Transverse colon (tissue), 4 donors: ENCODE data around the gene ANAPC16. TPM values are rescaled to one million over a fixed set of nuclear protein-coding genes. Genes with fewer than 3 reads are reported as not detected.
A peak's percentile ranks its signal among the peaks of the same experiment; 100 is the strongest.

Experiments used
- DNase-seq: peaks from one replicate; pipeline ENCODE4 v3.0.0-alpha.2; 2019
- H3K27ac ChIP-seq, 4 donors: fragments of 200-600 bp; sonication (generic); 2 replicates each; pipeline ENCODE4 v1.5.1; 2016 to 2018; ENCODE audit warnings: inconsistent platforms in 4 of 4
- H3K27me3 ChIP-seq: fragments of 200-600 bp; sonication (generic); 2 replicates; pipeline ENCODE4 v1.5.1; 2017; ENCODE audit warnings: inconsistent platforms
- H3K36me3 ChIP-seq, 4 donors: fragments of 200-600 bp; sonication (generic); 2 replicates each; pipeline ENCODE4 v1.5.1; 2017 to 2019; ENCODE audit warnings: inconsistent platforms in 4 of 4
- H3K4me1 ChIP-seq, 4 donors: fragments of 200-600 bp; sonication (generic); 2 replicates each; pipeline ENCODE4 v1.5.1; 2017 to 2020; ENCODE audit warnings: inconsistent platforms in 4 of 4
- H3K4me3 ChIP-seq, 4 donors: fragments of 200-600 bp; sonication (generic); 1 replicate in 1 of 4; 2 replicates in 3 of 4; pipeline versions ENCODE4 v1.5.1 to v1.6.1; 2017 to 2019; ENCODE audit warnings: inconsistent platforms in 4 of 4
- H3K9me3 ChIP-seq, 2 donors: fragments of 200-600 bp; sonication (generic); 2 replicates each; pipeline ENCODE4 v1.5.1; 2017 to 2019; ENCODE audit warnings: inconsistent platforms in 2 of 2
- EP300 ChIP-seq: sonication (generic); formaldehyde crosslinking; IDR thresholded peaks from one replicate; pipeline ENCODE4 v1.6.1; 2017; ENCODE audit warnings: antibody characterized with exemption, low read depth
- POLR2A ChIP-seq: fragments of 450-650 bp; IDR thresholded peaks from one replicate; pipeline ENCODE4 v1.6.1; 2016; ENCODE audit warnings: antibody characterized with exemption, mild to moderate bottlenecking, moderate library complexity
- POLR2AphosphoS5 ChIP-seq, 3 donors: sonication (generic); formaldehyde crosslinking; IDR thresholded peaks; one replicate each; pipeline ENCODE4 v1.6.1; 2016; ENCODE audit warnings: antibody characterized with exemption in 3 of 3
- WGBS, 2 donors: methylation state at CpG; one replicate each; pipeline ENCODE4 v1.1.5; 2018; ENCODE audit warnings: low coverage in 1 of 2; 5-methylcytosine and 5-hydroxymethylcytosine counted together
- in situ Hi-C, 4 donors: fragments of 200-750 bp; cut with MboI; loops; one replicate each; pipeline versions ENCODE4 v1.15.0 to v1.15.1; 2017; ENCODE audit warnings: low sequenced_read_pairs in 3 of 4, low pct_ligation_motif_present in 1 of 4, low pct_unique_long_range_greater_than_20kb in 1 of 4
- intact Hi-C: fragments of 100-400 bp; cut with DNase I; formaldehyde crosslinking; loops from one replicate; pipeline ENCODE4 v1.15.1; 2023; ENCODE audit warnings: low total_unique reads
- total RNA-seq, 4 donors: library from RNA; depleted of rRNA; stranded (reverse); fragments of >200 nt; gene quantifications; one replicate each; pipeline ENCODE4 v1.1.0, GENCODE V29; 2016
- TF ChIP-seq, protein P1 (sequence below), 5 experiments: fragments of 200-600 bp in 3 of 5; fragments of 450-650 bp in 2 of 5; sonication (generic) in 3 of 5; IDR thresholded peaks; 1 replicate in 2 of 5; 2 replicates in 3 of 5; pipeline ENCODE4 v1.5.1; 2016 to 2017; ENCODE audit warnings: antibody characterized with exemption in 5 of 5, inconsistent platforms in 3 of 5, mild to moderate bottlenecking in 2 of 5, moderate library complexity in 1 of 5

Gene ANAPC16
- total RNA-seq, 4 donors from 2014 or later: 57.6 to 77.4 (median 65.5) TPM

DNA sequence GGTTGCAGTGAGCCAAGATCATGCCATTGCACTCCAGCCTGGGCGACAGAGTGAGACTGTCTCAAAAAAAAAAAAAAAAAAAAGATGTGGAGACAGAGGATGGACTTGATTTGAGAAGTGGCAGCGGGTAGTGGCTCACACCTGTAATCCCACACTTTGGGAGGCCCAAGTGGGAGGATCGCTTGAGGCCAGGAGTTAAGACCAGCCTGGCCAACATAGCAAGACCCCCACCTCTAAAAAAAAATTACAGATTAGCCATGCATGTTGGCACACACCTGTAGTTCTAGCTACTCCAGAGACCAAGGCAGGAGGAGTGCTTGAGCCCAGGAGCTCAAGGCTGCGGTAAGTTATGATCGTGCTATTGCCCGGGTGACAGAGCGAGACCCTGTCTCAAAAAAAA lies 24.6 kb downstream of the ANAPC16 start:
- in situ Hi-C loops: loop anchor here in 2 of 4 donors (10.0 to 25.0 kb wide), 2 partner anchors 94 to 97 kb away; no protein-coding TSS in a partner anchor
- no peak overlapping the region for H3K4me3 ChIP-seq
- H3K4me1 ChIP-seq: peaks cover 26 to 35% (median 30%) of the 10 kb centered on the region in 4 donors
- TF ChIP-seq POLR2A: no peak
- TF ChIP-seq, protein P1, sequence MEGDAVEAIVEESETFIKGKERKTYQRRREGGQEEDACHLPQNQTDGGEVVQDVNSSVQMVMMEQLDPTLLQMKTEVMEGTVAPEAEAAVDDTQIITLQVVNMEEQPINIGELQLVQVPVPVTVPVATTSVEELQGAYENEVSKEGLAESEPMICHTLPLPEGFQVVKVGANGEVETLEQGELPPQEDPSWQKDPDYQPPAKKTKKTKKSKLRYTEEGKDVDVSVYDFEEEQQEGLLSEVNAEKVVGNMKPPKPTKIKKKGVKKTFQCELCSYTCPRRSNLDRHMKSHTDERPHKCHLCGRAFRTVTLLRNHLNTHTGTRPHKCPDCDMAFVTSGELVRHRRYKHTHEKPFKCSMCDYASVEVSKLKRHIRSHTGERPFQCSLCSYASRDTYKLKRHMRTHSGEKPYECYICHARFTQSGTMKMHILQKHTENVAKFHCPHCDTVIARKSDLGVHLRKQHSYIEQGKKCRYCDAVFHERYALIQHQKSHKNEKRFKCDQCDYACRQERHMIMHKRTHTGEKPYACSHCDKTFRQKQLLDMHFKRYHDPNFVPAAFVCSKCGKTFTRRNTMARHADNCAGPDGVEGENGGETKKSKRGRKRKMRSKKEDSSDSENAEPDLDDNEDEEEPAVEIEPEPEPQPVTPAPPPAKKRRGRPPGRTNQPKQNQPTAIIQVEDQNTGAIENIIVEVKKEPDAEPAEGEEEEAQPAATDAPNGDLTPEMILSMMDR (IDR thresholded peaks at IDR 0.05): no peak
- TF ChIP-seq POLR2AphosphoS5 (IDR thresholded peaks at IDR 0.05): no peak
- no peak for TF ChIP-seq EP300
- no peaks in the 10 kb centered on the region for H3K27me3 ChIP-seq
- intact Hi-C loops: no loop called here
- no peaks in the 10 kb centered on the region for H3K9me3 ChIP-seq
- H3K27ac ChIP-seq: no peak overlapping the region
- no peak for DNase-seq
- peaks cover 0 to 10% (median 5%) of the 10 kb centered on the region in 4 donors for H3K36me3 ChIP-seq
- WGBS, 2 donors: 98 to 100% methylated on average over 4 to 7 of the region's 7 CpGs

DNA sequence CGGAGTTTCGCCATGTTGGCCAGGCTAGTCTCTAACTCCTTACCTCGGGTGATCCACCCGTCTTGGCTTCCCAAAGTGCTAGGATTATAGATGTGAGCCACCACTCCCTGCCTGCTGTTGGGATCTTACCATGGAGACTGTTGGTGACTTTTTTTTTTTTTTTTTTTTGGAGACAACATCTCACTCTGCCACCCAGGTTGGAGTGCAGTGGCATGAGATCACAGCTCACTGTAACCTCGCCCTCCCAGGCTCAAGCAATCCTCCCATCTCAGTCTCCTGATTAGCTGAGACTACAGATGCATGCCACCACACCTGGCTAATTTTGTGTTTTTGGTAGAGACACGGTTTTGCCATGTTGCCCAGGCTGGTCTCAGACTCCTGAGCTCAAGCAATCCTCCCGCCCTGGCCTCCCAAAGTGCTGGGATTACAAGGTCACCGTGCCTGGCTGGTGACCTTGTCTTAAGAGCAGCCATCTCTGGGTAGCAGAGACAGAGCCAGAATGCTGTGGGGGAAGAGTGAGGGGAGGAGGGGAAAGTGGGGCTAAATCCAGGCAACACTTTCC lies 26.0 kb downstream of the ANAPC16 start:
- no peaks in the 10 kb centered on the region for H3K9me3 ChIP-seq
- H3K4me1 ChIP-seq: peaks cover 40 to 49% (median 44%) of the 10 kb centered on the region in 4 donors
- H3K27me3 ChIP-seq: no peaks in the 10 kb centered on the region
- no peak for DNase-seq
- peak overlapping the region; percentile 93 to 97 (median 94) for H3K27ac ChIP-seq
- TF ChIP-seq POLR2AphosphoS5 (IDR thresholded peaks at IDR 0.05) (no peak), POLR2A (no peak), EP300 (no peak)
- TF ChIP-seq, protein P1 (IDR thresholded peaks at IDR 0.05): no peak
- H3K36me3 ChIP-seq: no peaks in the 10 kb centered on the region
- H3K4me3 ChIP-seq: no peak overlapping the region
- in situ Hi-C loops (loop anchor here in 2 of 4 donors (10.0 to 25.0 kb wide), 2 partner anchors 93 to 96 kb away; no protein-coding TSS in a partner anchor), intact Hi-C loops (no loop called here)
- WGBS, 2 donors: 88 to 93% methylated on average over 5 to 8 of the region's 8 CpGs

DNA sequence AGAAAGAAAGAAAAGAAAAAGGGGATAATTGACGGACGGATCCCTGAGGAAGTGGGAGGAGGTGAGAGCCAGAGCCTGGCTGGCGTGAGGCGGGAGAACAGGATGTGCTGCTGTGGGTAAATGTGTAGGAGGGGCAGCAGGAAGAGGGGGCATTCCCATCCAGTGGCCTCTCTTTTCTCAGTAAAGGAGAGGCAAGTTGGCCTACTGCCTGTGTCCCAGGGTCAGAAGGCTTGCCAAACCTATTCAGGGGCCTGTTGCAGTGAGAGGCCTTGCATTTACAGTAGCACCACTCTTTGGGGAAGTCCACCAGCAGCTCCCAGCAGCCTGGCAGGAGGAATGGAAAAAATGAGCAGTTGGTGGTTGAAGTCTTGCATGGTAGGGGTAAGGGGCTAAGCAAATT lies 26.9 kb downstream of the ANAPC16 start:
- no peaks in the 10 kb centered on the region for H3K36me3 ChIP-seq
- in situ Hi-C loops (loop anchor here in 2 of 4 donors (10.0 to 25.0 kb wide), 2 partner anchors 92 to 95 kb away; no protein-coding TSS in a partner anchor), intact Hi-C loops (no loop called here)
- H3K27ac ChIP-seq: peak overlapping the region; percentile 93 to 97 (median 94)
- H3K27me3 ChIP-seq: no peaks in the 10 kb centered on the region
- TF ChIP-seq EP300 (no peak), POLR2AphosphoS5 (IDR thresholded peaks at IDR 0.05) (peak in 1 of 3 donors; percentile 44), POLR2A (no peak)
- TF ChIP-seq, protein P1 (IDR thresholded peaks at IDR 0.05): no peak
- H3K4me3 ChIP-seq: no peak overlapping the region
- peaks cover 49 to 58% (median 53%) of the 10 kb centered on the region in 4 donors for H3K4me1 ChIP-seq
- H3K9me3 ChIP-seq: no peaks in the 10 kb centered on the region
- 80 to 81% methylated on average over 2 to 4 of the region's 4 CpGs for WGBS, 2 donors
- peak; percentile 39 for DNase-seq

DNA sequence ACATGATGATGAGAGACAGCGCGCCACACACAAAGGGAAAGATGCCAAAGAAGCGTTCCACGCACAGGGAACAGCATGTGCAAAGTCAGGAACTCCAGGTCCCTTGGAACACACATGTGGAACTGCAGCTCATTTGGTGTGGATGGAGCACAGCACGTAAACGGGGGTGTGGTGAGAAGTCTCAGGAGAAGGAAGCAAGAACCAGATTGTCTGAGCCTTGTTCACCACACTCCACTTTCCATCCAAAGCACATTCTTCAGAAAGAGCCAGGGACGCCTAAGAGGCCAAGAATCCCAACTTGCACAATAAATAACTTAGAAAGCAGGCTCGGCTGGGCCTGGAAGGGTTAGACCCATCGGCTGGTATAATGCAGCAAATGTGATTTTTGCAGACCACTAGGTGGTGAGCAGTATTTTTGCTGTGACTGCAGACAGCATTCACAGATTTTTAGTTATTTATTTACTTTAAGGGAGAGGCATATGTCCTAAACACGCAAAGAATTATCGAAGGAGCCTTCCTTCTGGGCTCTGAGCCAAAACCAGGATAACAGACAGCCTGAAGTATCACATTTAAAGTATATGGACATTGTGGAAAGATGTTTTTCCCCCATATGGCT lies 28.1 kb downstream of the ANAPC16 start:
- TF ChIP-seq EP300: no peak
- TF ChIP-seq, protein P1 (IDR thresholded peaks at IDR 0.05): peak; percentile 34 to 82 (median 44)
- no peak for TF ChIP-seq POLR2A
- TF ChIP-seq POLR2AphosphoS5 (IDR thresholded peaks at IDR 0.05): peak in 2 of 3 donors; percentile 76 to 78
- WGBS, 2 donors: 46 to 51% methylated on average over 7 to 11 of the region's 11 CpGs
- Histone ChIP-seq H3K27me3 (no peaks in the 10 kb centered on the region), H3K4me3 (no peak overlapping the region), H3K4me1 (peaks cover 55 to 71% (median 64%) of the 10 kb centered on the region in 4 donors), H3K27ac (peak overlapping the region; percentile 93 to 97 (median 94)), H3K9me3 (no peaks in the 10 kb centered on the region), H3K36me3 (no peaks in the 10 kb centered on the region)
- in situ Hi-C loops (loop anchor here in 2 of 4 donors (10.0 to 25.0 kb wide), 2 partner anchors 91 to 93 kb away; no protein-coding TSS in a partner anchor), intact Hi-C loops (no loop called here)
- peak; percentile 71 for DNase-seq
